Gastroesophageal sphincter (tissue), 4 donors: ENCODE results near the gene CCDC92. TPM values are rescaled to one million over a fixed set of nuclear protein-coding genes. Genes with fewer than 3 reads are reported as not detected.

Experiments used
- ATAC-seq: fragments of 150-250 bp; one replicate; pipeline ENCODE4 v1.9.1; 2016; ENCODE audit warnings: mild to moderate bottlenecking, moderate library complexity
- H3K27ac ChIP-seq, 4 donors: fragments of 200-600 bp; sonication (generic) in 3 of 4; 1 replicate in 3 of 4; 2 replicates in 1 of 4; pipeline ENCODE4 v1.5.1; 2016 to 2019
- H3K27me3 ChIP-seq: fragments of 200-600 bp; sonication (generic); one replicate; pipeline ENCODE4 v1.5.1; 2019
- H3K36me3 ChIP-seq, 2 donors: fragments of 200-600 bp; sonication (generic); one replicate each; pipeline ENCODE4 v1.5.1; 2019; ENCODE audit warnings: control low read depth in 1 of 2
- H3K4me1 ChIP-seq, 3 donors: fragments of 200-600 bp; sonication (generic); 1 replicate in 2 of 3; 2 replicates in 1 of 3; pipeline ENCODE4 v1.5.1; 2016 to 2019; ENCODE audit warnings: control low read depth in 2 of 3
- H3K4me3 ChIP-seq, 2 donors: fragments of 200-600 bp; sonication (generic); one replicate each; pipeline ENCODE4 v1.5.1; 2019; ENCODE audit warnings: mild to moderate bottlenecking in 1 of 2, moderate library complexity in 1 of 2
- H3K9me3 ChIP-seq, 3 donors: fragments of 200-600 bp; sonication (generic); one replicate each; pipeline ENCODE4 v1.5.1; 2017 to 2019; ENCODE audit warnings: control low read depth in 2 of 3
- CTCF ChIP-seq, 4 experiments: fragments of 200-600 bp in 2 of 4; fragments of 450-650 bp in 2 of 4; sonication (generic) in 1 of 4; IDR thresholded peaks; one replicate each; pipeline ENCODE4 v1.5.1; 2017 to 2019; ENCODE audit warnings: antibody characterized with exemption in 4 of 4, mild to moderate bottlenecking in 2 of 4, moderate library complexity in 2 of 4
- EP300 ChIP-seq: sonication (generic); formaldehyde crosslinking; IDR thresholded peaks from one replicate; pipeline ENCODE4 v1.6.1; 2017; ENCODE audit warnings: antibody characterized with exemption, mild to moderate bottlenecking
- POLR2A ChIP-seq, 2 donors: fragments of 450-650 bp; IDR thresholded peaks; one replicate each; pipeline ENCODE4 v1.6.1; 2017; ENCODE audit warnings: antibody characterized with exemption in 2 of 2, mild to moderate bottlenecking in 2 of 2, moderate library complexity in 1 of 2
- POLR2AphosphoS5 ChIP-seq: sonication (generic); formaldehyde crosslinking; IDR thresholded peaks from one replicate; pipeline ENCODE4 v1.6.1; 2017; ENCODE audit warnings: antibody characterized with exemption
- WGBS, 2 donors: methylation state at CpG; one replicate each; pipeline ENCODE4 v1.1.5; 2018; ENCODE audit warnings: low coverage in 1 of 2; 5-methylcytosine and 5-hydroxymethylcytosine counted together
- total RNA-seq, 4 donors: library from RNA; depleted of rRNA; stranded (reverse); fragments of >200 nt; gene quantifications; one replicate each; pipeline ENCODE4 v1.1.0, GENCODE V29; 2016

Gene CCDC92
- total RNA-seq, 4 donors from 2014 or later, result 26.2 to 74.3 (median 34.2) TPM

GRCh38 chr12:123973552-123974341, 1.1 kb upstream of the CCDC92 start:
- H3K4me1 ChIP-seq, result peaks cover 0 to 53% (median 6%) of the 10 kb centered on the region in 3 donors
- peak overlapping the region; percentile 44 to 98 (median 95) for H3K27ac ChIP-seq
- H3K4me3 ChIP-seq, result peak overlapping the region; percentile 97 to 99
- H3K27me3 ChIP-seq, result no peaks in the 10 kb centered on the region
- H3K9me3 ChIP-seq, result no peaks in the 10 kb centered on the region
- peaks cover 0 to 17% of the 10 kb centered on the region in 2 donors for H3K36me3 ChIP-seq
- ATAC-seq, result no peak
- WGBS, 2 donors, result 5 to 10% methylated on average over 15 to 27 of the region's 69 CpGs
- no peak for TF ChIP-seq EP300

DNA sequence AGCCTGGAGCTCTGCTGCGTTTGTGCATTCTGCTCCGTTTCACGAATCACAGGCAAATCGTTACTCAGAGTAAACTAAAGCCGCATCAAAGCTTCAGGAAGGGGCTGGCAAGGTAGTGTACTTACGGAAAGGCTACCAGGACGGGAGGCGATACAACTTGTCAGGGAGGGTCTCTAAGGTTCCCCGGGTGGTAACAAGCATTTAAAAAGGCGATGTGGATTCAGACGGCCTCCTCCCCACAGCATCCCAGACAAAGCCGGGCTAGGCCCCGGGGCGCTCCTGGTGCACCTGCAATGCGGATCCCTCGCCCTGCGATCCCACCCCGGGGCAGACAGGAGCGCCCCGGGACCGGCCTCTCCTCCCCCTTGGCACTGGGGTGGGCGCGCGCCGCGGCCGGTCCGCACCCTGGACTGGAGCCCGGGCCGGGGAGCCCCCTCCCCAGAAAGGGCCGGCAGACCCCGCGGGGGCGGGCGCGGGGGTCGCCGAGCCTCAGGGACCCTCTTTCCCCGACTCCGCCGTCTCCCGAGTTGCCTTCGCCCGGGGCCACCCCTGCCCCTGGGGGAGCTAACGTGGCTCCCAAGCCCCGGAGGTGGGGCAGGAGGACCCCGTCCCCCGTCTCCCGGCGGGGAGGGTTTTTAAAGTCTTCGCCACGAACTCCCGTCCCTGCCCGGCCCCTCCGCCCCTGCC, 718 bp downstream of the CCDC92 start:
- peaks cover 0 to 62% (median 6%) of the 10 kb centered on the region in 3 donors for H3K4me1 ChIP-seq
- no peak for ATAC-seq
- 0% methylated on average over 5 to 10 of the region's 55 CpGs for WGBS, 2 donors
- H3K9me3 ChIP-seq, result no peaks in the 10 kb centered on the region
- TF ChIP-seq EP300, result no peak
- TF ChIP-seq POLR2A (IDR thresholded peaks at IDR 0.05), result peak in 1 of 2 donors; percentile 19
- peak; percentile 13 for TF ChIP-seq POLR2AphosphoS5
- no peak for TF ChIP-seq CTCF (IDR thresholded peaks at IDR 0.05)
- H3K4me3 ChIP-seq, result peak overlapping the region; percentile 97 to 99
- H3K36me3 ChIP-seq, result peaks cover 0 to 9% of the 10 kb centered on the region in 2 donors
- peak overlapping the region; percentile 93 to 98 (median 96) for H3K27ac ChIP-seq
- no peaks in the 10 kb centered on the region for H3K27me3 ChIP-seq

DNA sequence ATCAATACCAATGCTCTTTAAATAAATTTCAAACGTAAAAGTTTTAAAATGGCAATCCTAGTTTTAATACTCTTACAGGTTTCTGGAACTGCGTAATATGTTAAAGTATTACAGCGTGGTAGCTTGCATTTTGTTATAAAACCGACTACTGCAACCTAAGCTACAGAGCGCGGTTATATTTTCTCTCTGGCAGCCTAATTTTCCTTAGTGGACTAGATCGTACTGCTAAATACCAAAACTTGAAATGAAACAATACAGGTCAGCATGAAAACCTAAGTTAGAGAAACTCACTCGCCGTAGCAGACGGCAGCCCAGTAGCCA, 1.2 kb downstream of the CCDC92 start:
- no peaks in the 10 kb centered on the region for H3K27me3 ChIP-seq
- TF ChIP-seq CTCF (IDR thresholded peaks at IDR 0.05) (no peak), POLR2AphosphoS5 (no peak), EP300 (no peak), POLR2A (IDR thresholded peaks at IDR 0.05) (no peak)
- H3K9me3 ChIP-seq, result no peaks in the 10 kb centered on the region
- H3K27ac ChIP-seq, result peak overlapping the region; percentile 93 to 98 (median 96)
- peaks cover 0 to 4% of the 10 kb centered on the region in 2 donors for H3K36me3 ChIP-seq
- peaks cover 0 to 62% (median 6%) of the 10 kb centered on the region in 3 donors for H3K4me1 ChIP-seq
- no peak for ATAC-seq
- 22 to 25% methylated on average over 10 of the region's 10 CpGs for WGBS, 2 donors
- H3K4me3 ChIP-seq, result peak overlapping the region; percentile 97 to 99

DNA sequence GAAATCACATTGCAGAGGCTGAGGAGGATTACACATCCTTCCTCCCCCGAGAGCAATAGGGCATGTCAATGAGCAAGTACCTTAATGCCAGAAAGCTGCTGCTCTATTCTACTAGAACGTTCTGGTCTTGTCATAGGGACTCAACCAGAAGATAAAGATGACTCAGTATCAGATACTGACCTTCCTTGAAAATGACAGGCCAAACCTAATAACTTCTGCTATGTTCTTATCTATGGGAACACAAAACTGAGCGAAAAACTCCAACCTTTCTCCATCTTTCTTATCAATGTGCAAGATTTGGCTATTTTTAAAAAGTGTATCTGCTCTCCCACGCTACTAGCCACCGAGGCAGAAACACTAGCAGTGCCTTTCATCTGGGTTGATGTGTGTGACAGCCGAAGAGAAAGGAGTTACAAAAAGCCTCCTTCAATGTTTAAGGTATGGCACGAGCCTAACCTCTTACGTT, 5.5 kb downstream of the CCDC92 start:
- no peak overlapping the region for H3K4me3 ChIP-seq
- no peak for ATAC-seq
- peaks cover 0 to 8% of the 10 kb centered on the region in 2 donors for H3K36me3 ChIP-seq
- 75 to 81% methylated on average over 6 to 8 of the region's 8 CpGs for WGBS, 2 donors
- H3K9me3 ChIP-seq, result no peaks in the 10 kb centered on the region
- TF ChIP-seq POLR2A (IDR thresholded peaks at IDR 0.05) (no peak), CTCF (IDR thresholded peaks at IDR 0.05) (no peak), EP300 (no peak), POLR2AphosphoS5 (no peak)
- H3K4me1 ChIP-seq, result peaks cover 0 to 42% (median 0%) of the 10 kb centered on the region in 3 donors
- H3K27me3 ChIP-seq, result no peaks in the 10 kb centered on the region
- H3K27ac ChIP-seq, result no peak overlapping the region

DNA sequence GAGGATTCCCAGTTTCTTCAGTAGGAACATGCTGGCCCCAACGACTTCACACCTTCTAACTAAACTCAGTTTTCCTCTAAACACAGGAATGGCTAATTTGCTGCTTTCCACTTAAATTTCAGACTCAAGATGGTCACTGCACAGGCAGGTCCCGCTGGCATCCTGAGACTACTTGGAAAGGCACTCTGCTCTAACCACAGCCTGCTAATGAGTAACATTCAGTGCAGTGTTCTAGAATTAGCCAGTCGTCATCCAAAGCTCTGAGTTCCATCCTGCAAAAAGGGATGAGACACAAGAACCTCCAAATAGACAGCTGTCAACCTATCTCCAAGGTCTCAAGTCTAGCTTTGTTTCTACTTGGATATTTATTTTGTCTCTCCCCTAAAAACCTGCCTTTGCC, 6.0 kb downstream of the CCDC92 start:
- Histone ChIP-seq H3K27ac (no peak overlapping the region), H3K4me1 (peaks cover 0 to 38% (median 0%) of the 10 kb centered on the region in 3 donors), H3K4me3 (no peak overlapping the region), H3K27me3 (no peaks in the 10 kb centered on the region), H3K9me3 (no peaks in the 10 kb centered on the region), H3K36me3 (peaks cover 0 to 8% of the 10 kb centered on the region in 2 donors)
- TF ChIP-seq POLR2A (IDR thresholded peaks at IDR 0.05) (no peak), POLR2AphosphoS5 (no peak), CTCF (IDR thresholded peaks at IDR 0.05) (no peak), EP300 (no peak)
- no peak for ATAC-seq
- 75 to 81% methylated on average over 3 of the region's 3 CpGs for WGBS, 2 donors
